Suppressor macrophage treated with lipopolysaccharide for 4 hours (primary cell): Measurements from ENCODE around the gene SLC37A2.
A peak's percentile ranks its signal among the peaks of the same experiment; 100 is the strongest.
"Not testable (repeated sequence)": the region's sequence is repeated elsewhere in the genome, so short reads cannot be mapped to it uniquely, and the experiment has no call there.

Experiments
- DNase-seq: peaks from one replicate; pipeline ENCODE4 v3.0.0-alpha.2; 2020

Gene SLC37A2

GRCh38 chr11:125085301-125086081, 22.4 kb downstream of the SLC37A2 start:
- no peak for DNase-seq

- no peak for DNase-seq
Measured at GRCh38 chr11:125086633-125087296, 23.7 kb downstream of the SLC37A2 start.

- DNase-seq, result no peak
Measured at GRCh38 chr11:125088123-125088522, 25.0 kb downstream of the SLC37A2 start.

- DNase-seq, result no peak
Measured at GRCh38 chr11:125088576-125089455, 25.7 kb downstream of the SLC37A2 start.

GRCh38 chr11:125089481-125089880, 26.4 kb downstream of the SLC37A2 start:
- not testable (repeated sequence) for DNase-seq

- not testable (repeated sequence) for DNase-seq
Measured at GRCh38 chr11:125090151-125090550, 27.0 kb downstream of the SLC37A2 start.

- no peak for DNase-seq
Measured at GRCh38 chr11:125090816-125091215, 27.7 kb downstream of the SLC37A2 start.

GRCh38 chr11:125091247-125091876, 28.3 kb downstream of the SLC37A2 start:
- DNase-seq, result no peak

GRCh38 chr11:125091877-125092664, 29.0 kb downstream of the SLC37A2 start:
- no peak for DNase-seq

GRCh38 chr11:125092669-125093068, 29.6 kb downstream of the SLC37A2 start:
- DNase-seq, result no peak

GRCh38 chr11:125093502-125093901, 30.4 kb downstream of the SLC37A2 start:
- DNase-seq, result no peak

- DNase-seq, result no peak
Measured at GRCh38 chr11:125094731-125095130, 31.6 kb downstream of the SLC37A2 start.

- DNase-seq, result no peak
Measured at GRCh38 chr11:125100136-125100535, 37.0 kb downstream of the SLC37A2 start.

- no peak for DNase-seq
Measured at GRCh38 chr11:125101596-125101995, 38.5 kb downstream of the SLC37A2 start.

- DNase-seq, result no peak
Measured at GRCh38 chr11:125102025-125102424, 38.9 kb downstream of the SLC37A2 start.

GRCh38 chr11:125102510-125102909, 39.4 kb downstream of the SLC37A2 start:
- DNase-seq, result peak; percentile 82

GRCh38 chr11:125105926-125106325, 42.8 kb downstream of the SLC37A2 start:
- DNase-seq, result peak; percentile 65

GRCh38 chr11:125108469-125108868, 45.4 kb downstream of the SLC37A2 start:
- no peak for DNase-seq

GRCh38 chr11:125110506-125110905, 47.4 kb downstream of the SLC37A2 start:
- DNase-seq, result peak; percentile 13

- DNase-seq, result peak; percentile 15
Measured at GRCh38 chr11:125111001-125111342, 47.9 kb downstream of the SLC37A2 start.

- DNase-seq, result peak; percentile 100
Measured at GRCh38 chr11:125111343-125112207, 48.5 kb downstream of the SLC37A2 start, which contains the start of gene TMEM218. TMEM218 (minus strand) TSS chr11:125111626; CDS start chr11:125102241, 9,385 bp downstream.
